ENCODE data around the gene SPTBN5.

The SPTBN5 gene

DNA sequence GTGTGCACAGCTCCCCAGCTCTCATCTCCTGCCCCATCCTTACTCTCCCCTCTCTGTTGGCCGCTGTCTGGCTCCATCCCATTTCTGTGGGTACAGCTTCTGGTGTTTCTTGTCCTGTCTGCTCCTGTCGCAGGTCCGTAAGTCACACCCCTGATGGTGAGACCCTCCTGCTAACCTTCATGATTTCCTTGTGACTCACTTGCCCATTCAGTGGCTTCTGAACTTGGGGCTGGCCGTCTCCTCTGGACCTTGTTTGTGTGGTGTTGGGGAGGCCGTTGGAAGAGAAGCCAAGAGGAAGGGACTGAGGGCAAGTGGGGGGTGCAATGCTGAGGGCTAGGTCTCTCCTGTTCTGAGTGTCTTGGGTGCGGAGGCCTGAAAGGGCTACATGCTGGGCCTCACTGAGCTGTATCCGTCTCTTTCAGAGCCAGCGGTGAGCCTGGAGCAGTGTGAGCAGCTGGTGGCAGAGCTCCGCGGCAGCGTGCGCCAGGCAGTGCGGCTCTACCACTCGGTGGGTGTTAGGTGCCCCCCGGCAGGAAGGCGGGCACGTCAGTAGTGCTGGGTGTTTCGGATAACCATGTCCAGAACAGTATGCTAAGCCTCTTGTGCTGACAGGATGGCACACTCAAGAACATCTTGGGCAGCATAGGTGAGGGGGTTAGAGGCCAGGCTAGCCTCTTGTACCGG, 69.6 kb downstream of the SPTBN5 start:
- DNase-seq (ENCODE audit: low read depth): no peak

DNA sequence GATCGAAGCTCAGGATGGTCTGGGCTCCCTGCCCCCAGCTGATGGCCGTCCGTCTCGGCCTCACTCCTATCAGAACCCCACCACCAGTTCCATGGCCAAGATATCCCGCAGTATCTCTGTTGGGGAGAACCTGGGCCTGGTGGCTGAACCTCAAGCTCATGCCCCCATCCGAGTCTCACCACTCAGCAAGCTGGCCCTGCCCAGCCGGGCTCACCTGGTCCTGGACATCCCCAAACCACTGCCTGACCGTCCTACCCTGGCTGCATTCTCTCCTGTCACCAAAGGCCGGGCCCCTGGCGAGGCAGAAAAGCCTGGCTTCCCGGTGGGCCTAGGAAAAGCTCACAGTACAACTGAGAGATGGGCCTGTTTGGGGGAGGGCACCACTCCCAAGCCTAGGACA, 70.4 kb downstream of the SPTBN5 start:
- DNase-seq (ENCODE audit: low read depth): no peak

DNA sequence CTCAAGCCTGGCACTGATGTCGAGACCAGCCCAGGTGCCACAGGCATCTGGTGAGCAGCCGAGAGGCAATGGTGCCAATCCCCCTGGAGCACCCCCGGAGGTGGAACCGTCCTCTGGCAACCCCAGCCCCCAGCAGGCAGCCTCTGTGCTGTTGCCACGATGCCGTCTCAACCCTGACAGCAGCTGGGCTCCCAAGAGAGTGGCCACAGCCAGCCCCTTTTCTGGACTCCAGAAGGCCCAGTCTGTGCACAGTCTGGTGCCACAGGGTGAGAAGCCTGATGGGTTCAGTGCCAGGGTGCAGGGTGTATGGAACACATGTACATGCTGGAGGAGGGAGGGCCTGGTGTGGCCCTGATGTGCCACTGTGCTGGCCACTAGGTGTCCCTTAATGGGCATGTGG, 70.9 kb downstream of the SPTBN5 start:
- no peak for DNase-seq (ENCODE audit: low read depth)

DNA sequence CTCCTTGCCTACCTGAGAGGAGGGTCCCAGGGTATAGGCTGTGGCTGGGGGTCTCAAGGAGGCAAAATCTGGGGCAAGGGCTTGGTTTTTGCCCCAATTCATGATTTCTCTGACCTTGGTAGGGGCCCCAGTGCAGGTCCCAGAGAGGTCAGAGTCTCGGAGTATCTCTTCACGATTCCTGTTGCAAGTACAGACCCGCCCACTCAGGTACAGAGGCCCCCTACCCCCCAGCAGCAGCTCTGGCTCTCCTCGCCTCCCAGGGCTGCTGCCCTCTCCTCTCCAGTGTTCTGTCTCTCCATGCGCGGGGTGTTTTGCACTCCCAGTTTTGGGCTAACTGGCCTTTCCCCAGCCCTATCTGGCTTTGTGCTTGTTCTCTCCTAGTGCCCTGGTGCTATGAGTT, 71.4 kb downstream of the SPTBN5 start:
- DNase-seq (ENCODE audit: low read depth): no peak

DNA sequence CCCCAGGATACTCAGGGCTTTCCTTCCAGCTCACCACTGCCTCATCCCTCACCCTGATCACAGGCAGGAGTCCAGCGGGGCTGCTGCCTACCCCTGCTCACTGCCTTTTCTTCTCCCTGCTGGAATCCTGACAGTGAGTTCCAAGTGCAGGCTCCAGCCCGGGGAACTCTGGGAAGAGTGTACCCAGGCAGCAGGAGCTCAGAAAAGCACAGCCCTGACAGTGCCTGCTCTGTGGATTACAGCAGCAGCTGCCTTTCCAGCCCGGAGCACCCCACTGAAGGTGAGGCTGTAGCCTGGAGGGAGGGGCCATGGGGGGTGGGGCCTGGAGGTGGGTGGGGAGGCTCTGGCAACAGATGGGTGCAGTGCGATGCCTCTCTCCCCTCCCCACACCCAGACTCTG, 72.0 kb downstream of the SPTBN5 start:
- no peak for DNase-seq (ENCODE audit: low read depth)

DNA sequence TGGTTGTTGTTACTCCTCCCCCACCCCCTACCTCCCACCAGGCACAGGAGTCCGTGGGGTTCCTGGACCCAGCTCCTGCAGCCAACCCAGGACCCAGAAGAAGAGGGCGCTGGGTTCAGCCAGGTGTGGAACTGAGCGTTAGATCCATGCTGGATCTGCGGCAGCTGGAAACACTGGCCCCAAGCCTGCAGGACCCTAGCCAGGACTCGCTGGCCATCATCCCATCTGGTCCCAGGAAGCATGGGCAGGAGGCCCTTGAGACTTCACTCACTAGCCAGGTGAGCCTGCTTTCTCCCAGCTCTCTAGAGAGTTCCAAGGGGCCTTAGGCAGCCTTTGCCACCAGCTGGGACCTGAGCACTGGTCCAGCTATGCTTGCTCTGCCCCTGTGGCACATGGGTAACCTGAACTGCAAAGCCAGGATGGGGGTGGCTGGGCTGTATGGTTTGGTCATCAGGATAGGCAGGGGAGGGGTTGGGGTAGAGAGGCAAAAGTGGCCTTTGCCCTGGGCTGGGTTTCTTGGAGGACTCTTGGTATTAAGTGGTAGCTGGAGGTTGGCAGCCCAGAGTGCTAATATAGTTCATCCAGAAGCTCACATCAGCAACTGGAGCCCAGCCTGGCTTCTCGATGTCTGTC, 72.9 kb downstream of the SPTBN5 start:
- DNase-seq (ENCODE audit: low read depth): no peak

DNA sequence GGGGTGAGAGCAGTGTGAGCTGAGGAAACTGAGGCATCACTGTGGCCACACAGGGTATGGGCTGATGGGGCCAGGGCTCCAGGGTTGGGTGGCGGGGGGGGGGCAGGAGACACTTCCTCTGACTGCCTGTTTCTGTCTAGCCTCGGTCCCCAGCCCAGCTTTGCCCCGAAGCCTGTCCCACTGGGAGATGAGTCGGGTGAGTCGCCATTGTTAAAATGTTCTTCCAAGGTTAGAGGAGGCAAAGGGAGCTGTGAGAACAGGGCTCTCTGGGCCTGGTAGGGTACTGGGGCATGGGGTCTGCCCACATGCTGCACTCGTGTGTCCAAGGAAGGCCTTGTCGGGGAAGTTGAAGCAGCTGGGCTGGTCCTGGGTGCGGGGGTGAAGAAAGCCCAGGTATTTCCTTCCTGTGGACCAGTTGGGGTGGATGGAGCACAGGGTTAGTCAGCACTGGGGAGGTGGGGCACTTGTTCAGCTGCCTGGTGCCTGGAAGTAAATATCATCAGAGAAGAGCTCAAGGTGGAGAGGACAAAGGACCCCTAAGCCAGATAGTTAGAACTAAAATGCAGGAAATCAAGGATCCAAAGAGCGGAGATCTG, 74.3 kb downstream of the SPTBN5 start:
- no peak for DNase-seq (ENCODE audit: low read depth)

DNA sequence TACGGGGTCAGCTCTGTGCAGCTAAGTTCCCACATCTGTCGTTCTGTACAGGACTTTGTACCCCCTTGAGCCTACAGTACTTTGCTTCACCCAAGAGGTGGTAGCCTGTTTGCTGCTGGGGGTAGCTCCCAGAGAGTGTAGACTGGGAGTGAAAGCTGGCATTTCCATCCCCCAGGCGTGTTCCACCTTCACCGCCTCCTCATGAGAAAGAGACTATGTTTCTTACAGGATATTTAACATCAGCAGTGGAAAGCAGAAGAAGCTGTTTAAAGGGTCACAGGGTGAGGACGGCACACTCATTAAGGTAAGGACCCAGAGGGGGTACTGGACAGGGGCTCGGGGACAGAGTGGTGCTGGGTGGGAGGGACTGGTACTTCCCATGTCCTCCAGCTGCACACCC, 76.1 kb downstream of the SPTBN5 start:
- no peak for DNase-seq (ENCODE audit: low read depth)

DNA sequence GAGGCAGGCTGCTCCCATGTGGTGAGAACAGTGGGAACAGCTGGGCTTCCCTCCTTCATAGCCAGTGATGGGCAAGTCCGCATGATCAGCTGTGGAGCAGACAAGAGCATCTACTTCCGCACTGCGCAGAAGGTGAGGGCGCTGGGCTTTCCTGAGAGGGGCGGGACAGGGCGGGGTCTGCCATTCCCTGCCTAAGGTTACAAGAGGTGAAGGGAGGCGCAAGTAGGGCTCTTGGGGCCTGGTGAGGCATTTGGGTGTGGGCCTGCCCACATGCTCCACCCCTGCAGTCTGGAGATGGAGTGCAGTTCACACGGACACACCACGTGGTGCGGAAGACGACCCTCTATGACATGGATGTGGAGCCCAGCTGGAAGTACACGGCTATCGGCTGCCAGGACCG, 76.5 kb downstream of the SPTBN5 start:
- no peak for DNase-seq (ENCODE audit: low read depth)

DNA sequence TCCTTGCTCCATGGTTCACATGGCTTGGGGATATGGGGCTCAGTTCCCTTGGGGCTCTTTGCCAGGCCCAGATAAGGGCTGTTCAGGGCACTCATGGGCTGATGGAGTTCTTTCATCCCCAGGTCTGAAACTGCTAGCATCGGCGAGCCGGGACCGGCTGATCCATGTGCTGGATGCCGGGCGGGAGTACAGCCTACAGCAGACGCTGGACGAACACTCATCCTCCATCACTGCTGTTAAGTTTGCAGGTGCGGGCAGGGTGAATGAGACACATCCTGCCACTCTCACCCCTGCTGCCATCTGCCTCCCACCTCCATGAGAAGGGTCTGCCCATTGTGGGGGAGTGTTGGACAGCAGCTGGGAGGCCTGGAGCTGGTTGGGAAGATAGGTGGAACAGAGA, 77.1 kb downstream of the SPTBN5 start:
- DNase-seq (ENCODE audit: low read depth): no peak

DNA sequence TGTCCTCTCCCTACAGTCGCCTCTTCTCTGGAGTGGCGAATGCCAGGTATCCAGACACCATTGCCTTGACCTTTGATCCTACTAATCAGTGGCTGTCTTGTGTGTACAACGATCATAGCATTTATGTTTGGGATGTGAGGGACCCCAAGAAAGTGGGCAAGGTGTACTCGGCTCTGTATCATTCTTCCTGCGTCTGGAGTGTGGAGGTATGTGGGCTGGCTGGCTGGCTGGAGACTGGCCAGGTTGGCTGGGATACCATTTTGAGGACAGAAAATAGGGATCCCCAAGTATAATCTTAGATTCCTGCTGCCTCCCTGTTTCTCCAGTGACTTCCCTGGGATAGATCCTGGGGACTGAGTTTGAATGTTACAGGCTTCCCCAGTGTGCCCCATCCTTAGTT, 79.3 kb downstream of the SPTBN5 start:
- no peak for DNase-seq (ENCODE audit: low read depth)

DNA sequence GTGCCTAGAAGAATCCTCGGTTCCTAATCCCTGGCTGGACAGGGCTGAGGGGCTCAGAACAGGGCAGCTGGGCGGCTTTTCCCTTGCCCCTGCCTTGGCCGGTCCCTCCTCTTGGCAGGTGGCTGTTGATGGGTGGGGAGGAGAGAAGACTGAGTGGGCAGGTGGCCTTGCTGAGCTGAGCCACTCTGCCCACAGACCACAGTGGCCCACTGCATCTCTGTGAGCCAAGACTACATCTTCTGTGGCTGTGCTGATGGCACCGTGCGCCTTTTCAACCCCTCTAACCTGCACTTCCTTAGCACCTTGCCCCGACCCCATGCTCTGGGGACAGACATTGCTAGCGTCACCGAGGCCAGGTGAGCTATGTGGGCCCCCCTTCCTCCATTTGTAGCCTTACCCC, 80.4 kb downstream of the SPTBN5 start:
- DNase-seq (ENCODE audit: low read depth): no peak

DNA sequence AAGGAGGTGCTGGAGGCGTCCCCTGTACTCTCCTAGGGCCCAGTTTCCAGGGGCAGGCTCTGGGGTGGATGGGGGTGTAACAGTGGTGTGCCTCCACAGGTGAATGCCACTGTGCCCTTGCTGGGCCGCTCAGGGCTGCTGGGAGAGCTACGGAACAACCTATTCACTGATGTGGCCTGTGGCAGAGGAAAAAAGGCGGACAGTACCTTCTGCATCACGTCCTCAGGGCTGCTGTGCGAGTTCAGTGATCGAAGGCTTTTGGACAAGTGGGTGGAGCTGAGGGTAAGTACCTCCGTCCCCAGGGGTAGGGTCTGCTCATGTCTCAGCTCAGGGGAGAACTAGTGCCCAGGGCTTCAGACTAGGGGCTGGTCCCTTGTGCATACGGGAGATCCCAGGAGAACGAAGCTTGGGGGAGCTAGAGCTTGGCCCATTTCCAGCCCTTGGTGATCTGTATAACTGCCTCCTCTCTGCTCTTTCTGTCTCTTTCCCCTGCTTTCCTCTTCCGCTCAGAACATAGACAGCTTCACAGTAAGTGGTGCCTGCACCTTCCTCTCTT, 81.0 kb downstream of the SPTBN5 start:
- DNase-seq (ENCODE audit: low read depth): no peak

DNA sequence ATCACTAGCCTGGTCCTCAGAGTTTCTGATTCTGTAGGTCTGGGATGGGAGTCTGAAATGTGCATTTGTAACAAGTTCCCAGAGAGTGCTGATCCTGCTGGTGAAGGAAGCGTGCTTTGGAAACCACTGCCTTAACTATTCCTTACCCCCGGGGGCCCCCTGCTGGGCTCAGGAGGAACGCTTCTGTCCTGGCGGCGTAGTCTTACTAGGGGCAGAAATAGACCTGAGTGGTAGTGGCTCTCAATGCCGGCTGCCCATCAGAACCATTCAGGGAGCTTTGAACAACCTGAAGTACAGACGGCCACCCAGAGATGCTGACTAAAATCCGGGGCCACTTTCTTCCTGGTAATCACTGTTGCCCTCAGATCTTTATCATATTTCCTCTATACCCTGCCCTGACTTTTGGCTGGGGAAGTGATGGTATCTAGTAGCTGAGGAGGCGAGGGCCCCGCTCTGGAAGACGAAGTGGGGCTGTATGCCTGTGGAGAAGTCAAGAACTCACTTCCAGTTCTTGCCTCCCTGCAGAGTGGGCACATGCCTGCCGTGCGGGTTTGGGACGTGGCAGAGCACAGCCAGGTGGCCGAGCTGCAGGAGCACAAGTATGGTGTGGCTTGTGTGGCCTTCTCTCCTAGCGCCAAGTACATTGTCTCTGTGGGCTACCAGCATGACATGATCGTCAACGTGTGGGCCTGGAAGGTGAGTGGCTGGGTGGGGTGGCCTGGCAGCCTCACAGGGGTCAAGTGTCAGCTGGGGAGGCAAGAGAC, 82.2 kb downstream of the SPTBN5 start:
- peak; percentile 76 for DNase-seq (ENCODE audit: low read depth)

DNA sequence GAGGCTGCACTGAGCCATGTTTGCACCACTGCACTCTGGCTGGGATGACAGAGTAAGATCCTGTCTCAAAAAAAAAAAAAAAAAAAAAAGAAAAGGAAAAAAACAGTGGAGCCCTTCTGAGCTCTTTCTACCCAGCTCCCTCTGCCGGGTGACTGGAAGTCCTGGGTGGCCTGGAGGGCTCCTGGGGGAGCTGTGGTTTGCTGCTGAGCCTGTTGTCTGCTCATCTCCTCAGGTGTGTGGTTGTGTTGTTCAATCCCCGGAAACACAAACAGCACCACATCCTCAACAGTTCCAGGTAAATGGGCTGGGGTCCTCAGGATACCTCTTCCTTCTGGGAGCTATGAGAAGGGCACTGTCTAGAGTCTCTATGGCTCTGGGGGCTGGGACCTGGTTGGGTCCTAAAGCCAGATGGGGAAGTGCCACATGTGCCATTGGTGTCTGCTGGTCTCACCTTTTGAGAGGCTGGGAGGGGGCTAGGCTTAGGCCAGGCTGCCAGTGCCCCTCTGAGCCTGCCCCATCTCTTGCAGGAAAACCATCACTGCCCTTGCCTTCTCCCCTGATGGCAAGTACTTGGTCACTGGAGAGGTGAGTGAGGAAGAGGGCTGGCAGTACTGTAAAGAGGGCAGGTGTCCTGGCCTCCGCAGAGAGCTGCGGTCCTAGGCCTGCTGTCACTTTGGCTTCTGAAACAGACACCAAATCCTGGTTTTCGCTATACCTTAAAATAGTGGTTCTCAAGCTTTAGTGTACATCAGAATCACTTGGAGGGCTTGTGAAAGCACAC, 83.0 kb downstream of the SPTBN5 start:
- no peak for DNase-seq (ENCODE audit: low read depth)

DNA sequence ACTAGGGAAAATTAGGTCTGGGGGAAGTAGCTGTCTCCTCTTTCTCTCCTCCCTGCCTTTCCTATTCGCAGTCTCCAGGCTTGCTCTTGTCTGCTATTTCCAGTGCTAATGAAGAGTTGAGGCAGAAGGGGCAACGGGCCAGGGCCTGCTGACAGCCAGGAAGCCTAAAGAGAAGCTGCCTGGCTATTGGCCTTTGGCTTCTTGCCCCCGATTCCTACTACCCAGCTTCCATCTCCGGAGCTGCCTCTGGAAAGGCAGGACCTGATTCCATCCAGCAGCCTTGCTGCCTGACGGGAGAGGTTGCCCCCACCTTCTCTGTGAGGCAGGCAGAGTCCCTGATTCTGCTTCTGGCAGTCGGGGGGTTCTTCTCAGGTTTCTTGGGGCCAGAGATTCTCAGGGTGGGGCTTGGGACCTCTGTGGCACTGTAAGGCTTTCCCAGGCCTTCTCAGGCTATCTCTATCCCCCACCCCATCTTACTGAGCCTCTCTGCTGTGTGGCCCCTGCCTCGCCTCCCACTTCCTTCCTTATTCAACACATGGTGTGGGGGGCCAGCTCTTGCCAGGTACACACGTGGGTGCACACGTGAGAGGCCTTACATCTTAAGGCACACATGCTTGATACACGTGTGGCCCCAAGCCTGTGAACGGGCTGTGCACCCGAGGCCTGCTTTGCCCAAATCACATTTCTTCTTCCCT, 84.2 kb downstream of the SPTBN5 start:
- no peak for DNase-seq (ENCODE audit: low read depth)

DNA sequence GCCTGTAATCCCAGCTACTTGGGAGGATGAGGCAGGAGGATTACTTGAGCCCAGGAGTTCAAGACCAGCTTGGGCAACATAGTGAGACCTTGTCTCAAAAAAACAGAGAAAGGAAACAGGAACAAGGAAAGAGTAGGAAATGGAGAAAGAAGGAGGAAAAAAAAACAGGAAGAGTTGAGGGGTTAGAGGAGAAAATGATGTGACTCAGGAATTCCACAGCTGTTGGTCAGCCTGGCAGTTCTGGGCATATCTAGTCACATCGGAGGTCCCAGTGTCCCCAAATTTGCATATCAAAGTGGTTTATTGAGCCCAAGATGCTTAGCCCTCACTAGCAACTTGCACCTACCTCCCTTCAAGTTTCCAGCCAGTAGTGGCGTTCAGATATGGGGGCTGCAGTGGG, 84.7 kb downstream of the SPTBN5 start:
- DNase-seq (ENCODE audit: low read depth): no peak

DNA sequence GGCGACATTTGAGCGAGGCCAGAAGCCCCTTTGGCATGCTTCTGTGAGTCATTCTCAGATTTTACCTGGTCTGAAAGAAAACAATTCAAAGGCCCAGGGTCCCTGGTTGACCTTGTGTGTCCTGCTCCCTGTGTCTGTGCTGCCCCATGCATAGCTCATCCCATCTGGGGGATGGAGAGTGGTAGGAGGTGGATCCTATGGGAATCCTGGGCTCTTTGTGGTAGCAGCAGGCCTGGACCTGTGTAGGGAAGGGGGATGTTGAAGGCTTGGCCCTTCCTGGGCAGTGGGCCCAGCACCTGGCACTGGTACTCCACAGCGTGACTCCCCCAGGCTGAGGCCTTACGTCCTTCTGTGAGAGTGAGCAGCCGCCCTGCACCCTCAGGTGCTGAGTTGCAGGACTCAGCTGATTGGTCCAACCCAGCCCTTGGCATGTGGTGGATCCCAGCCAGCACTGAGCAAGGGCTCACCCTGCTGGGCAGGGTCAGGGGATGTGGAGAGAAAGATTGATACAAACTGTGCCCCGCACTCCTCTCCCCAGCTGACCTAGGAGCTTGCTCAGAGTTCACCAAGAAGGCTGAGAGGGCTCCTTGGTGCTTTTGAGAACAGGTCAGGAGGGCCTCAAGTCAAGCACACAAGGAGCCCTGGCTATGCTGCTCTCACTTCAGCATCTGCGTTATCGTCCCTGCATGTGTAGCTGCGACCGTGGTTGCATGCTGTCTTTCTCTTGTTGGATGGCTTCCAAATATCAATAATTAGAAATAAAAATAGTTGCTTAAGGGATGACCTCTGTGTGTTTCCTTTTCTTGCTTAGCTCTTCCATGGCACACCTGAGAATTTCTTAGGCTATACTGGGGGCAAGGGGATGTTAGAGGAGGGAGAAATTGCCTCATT, 87.3 kb downstream of the SPTBN5 start:
- peak; percentile 44 for DNase-seq (ENCODE audit: low read depth)

DNA sequence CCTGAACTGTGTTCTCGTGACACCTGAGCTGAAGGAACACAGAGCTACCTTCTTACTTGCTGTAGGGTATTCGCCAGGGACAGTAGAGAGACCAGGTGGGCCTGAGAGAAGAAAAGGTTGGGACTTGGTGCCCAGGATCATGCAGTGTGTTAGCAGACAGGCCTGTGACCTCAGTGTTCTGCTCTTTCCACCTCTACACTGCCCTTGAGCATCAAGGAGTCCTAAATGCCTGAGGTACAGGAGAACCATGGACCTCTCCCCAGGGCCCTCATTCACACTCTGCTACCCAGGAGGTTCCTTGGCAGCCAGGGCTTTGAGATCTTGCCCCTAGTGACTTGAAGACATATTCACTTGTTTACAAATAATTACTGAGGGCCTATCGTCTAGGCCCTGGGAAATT, 88.1 kb downstream of the SPTBN5 start:
- DNase-seq (ENCODE audit: low read depth): no peak

Measured in amniotic epithelial cell (primary cell).